ENCODE results near the gene ATRN. TPM values are rescaled to one million over a fixed set of nuclear protein-coding genes. Genes with fewer than 3 reads are reported as not detected.

ATRN gene
- total and polyA plus RNA-seq, 2 of the 8 experiments (the other 6 are each of a cell fraction or from before 2014, with no cell fraction given), result 12.0 to 17.4 TPM

DNA sequence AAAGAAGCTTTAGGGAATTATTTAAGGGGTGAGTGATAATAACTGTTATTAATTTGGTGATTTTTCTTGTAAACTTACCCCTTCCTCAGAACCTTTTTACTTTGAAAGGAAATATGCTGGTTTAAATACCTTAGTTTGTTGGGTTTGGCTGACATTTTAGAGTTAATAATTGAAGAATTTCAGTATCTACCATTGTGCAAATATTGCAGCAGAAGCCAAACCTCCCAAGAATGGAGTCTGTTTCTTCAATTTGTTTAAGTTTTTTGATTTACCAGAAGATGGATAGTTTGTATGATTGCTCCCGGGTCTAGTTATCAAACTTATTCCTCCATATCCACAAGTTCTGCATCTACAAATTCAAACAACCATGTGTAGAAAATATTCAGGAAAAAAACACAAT is 77.1 kb downstream of the ATRN start:
- 93% methylated on average over 1 of the region's 1 CpG; no CpG with 5 or more reads in 1 of the 2 experiments for WGBS, 2 experiments (ENCODE audit: extremely low coverage in 1 of 2, insufficient coverage in 1 of 2, insufficient read length in 1 of 2, insufficient replicate concordance in 2 of 2, low coverage in 1 of 2, low lambda C conversion rate in 2 of 2, missing lambda C conversion rate in 1 of 2)
- Histone ChIP-seq H2BK20ac (ENCODE audit: low read length) (no peak overlapping the region), H3K79me2 (ENCODE audit: control insufficient read depth in 1 of 2, insufficient read depth in 2 of 2, low read length in 2 of 2) (no peaks in the 10 kb centered on the region), H3K4ac (replicated peaks; ENCODE audit: insufficient read length, low read depth, low read length) (no peak overlapping the region), H3K4me3 (ENCODE audit: extremely low read depth in 1 of 4, insufficient read depth in 2 of 4, low read depth in 3 of 4, low read length in 4 of 4) (no peak overlapping the region), H2AFZ (ENCODE audit: low read length) (no peak overlapping the region), H3K4me2 (ENCODE audit: insufficient read depth in 1 of 2, low read depth in 2 of 2, low read length in 2 of 2) (no peak overlapping the region), H3K23me2 (ENCODE audit: low read depth, low read length) (no peaks in the 10 kb centered on the region), H3K56ac (replicated peaks; ENCODE audit: insufficient read length, low read depth, low read length) (no peak overlapping the region), H4K20me1 (replicated peaks in 1 of 2; ENCODE audit: control insufficient read depth in 1 of 2, insufficient read depth in 2 of 2, low read length in 2 of 2) (no peaks in the 10 kb centered on the region), H3K9me3 (ENCODE audit: insufficient read depth in 2 of 2, low read depth in 1 of 2, low read length in 1 of 2) (no peaks in the 10 kb centered on the region), H3K23ac (ENCODE audit: insufficient read length) (no peak overlapping the region), H2BK120ac (replicated peaks; ENCODE audit: low read depth, low read length) (no peak overlapping the region), H3K36me3 (ENCODE audit: control insufficient read depth in 2 of 4, insufficient read depth in 4 of 4, low read length in 3 of 4) (no peaks in the 10 kb centered on the region), H3K79me1 (ENCODE audit: low read depth, low read length) (no peaks in the 10 kb centered on the region), H3K27me3 (replicated peaks in 1 of 4; ENCODE audit: control insufficient read depth in 3 of 4, extremely low read depth in 1 of 4, insufficient read depth in 3 of 4, low read length in 3 of 4) (no peaks in the 10 kb centered on the region), H4K5ac (ENCODE audit: insufficient read length, low read depth, low read length) (no peak overlapping the region), H2BK5ac (ENCODE audit: low read depth, low read length) (no peak overlapping the region), H2BK15ac (ENCODE audit: low read length) (no peak overlapping the region), H4K8ac (ENCODE audit: extremely low read depth, insufficient read depth, low read length) (no peak overlapping the region), H4K91ac (replicated peaks; ENCODE audit: insufficient read length, low read length) (no peak overlapping the region), H3K18ac (ENCODE audit: extremely low read depth, low read length) (no peak overlapping the region), H3K27ac (ENCODE audit: low read depth, low read length) (no peak overlapping the region), H3K9ac (replicated peaks in 1 of 4; ENCODE audit: extremely low read depth in 1 of 4, low read depth in 3 of 4, low read length in 3 of 4) (no peak overlapping the region), H3K4me1 (replicated peaks in 1 of 4; ENCODE audit: control insufficient read depth in 3 of 4, insufficient read depth in 4 of 4, low read length in 3 of 4) (no peaks in the 10 kb centered on the region), H3K14ac (ENCODE audit: insufficient read length) (no peak overlapping the region), H2BK12ac (ENCODE audit: low read depth, low read length) (no peak overlapping the region), H2AK5ac (ENCODE audit: low read depth, low read length) (no peak overlapping the region)
- ChIA-PET POLR2A (ENCODE audit: partially characterized antibody) (no interaction called here), CTCF (ENCODE audit: partially characterized antibody) (interaction anchor here (1.5 kb wide), 1 partner anchor 132 kb away, joined by 3 read pairs; no protein-coding TSS in a partner anchor)
- no peak for DNase-seq (ENCODE audit: low read depth in 1 of 2, low spot score in 2 of 2)
- FAIRE-seq, result no peak
- no peak for TF ChIP-seq TBP (IDR thresholded peaks at IDR 0.05; ENCODE audit: low read depth, low read length)
- no peak for TF ChIP-seq BACH1 (IDR thresholded peaks at IDR 0.05; ENCODE audit: low read length)
- no peak for TF ChIP-seq EZH2 (IDR thresholded peaks at IDR 0.05; ENCODE audit: low read depth, low read length, severe bottlenecking)
- TF ChIP-seq CREB1 (IDR thresholded peaks at IDR 0.05), result no peak
- TF ChIP-seq SIN3A (conservative IDR thresholded peaks at IDR 0.05 in 1 of 2, IDR thresholded peaks at IDR 0.05 in 1 of 2; ENCODE audit: low read depth in 1 of 2, low read length in 2 of 2), result no peak

All from H1 (cell line).